Body of pancreas (tissue), 4 donors: Measurements from ENCODE around the gene INF2.

Experiments
- POLR2A ChIP-seq, 3 donors: fragments of 450-650 bp; IDR thresholded peaks; one replicate each; pipeline ENCODE4 v1.6.1; 2016; ENCODE audit warnings: antibody characterized with exemption in 3 of 3, mild to moderate bottlenecking in 2 of 3
- TF ChIP-seq, protein P1 (sequence below), 7 experiments: fragments of 450-650 bp in 4 of 7; fragments of 200-600 bp in 3 of 7; sonication (generic) in 3 of 7; IDR thresholded peaks; one replicate each; pipeline ENCODE4 v1.5.1; 2016 to 2019; ENCODE audit warnings: antibody characterized with exemption in 7 of 7

DNA sequence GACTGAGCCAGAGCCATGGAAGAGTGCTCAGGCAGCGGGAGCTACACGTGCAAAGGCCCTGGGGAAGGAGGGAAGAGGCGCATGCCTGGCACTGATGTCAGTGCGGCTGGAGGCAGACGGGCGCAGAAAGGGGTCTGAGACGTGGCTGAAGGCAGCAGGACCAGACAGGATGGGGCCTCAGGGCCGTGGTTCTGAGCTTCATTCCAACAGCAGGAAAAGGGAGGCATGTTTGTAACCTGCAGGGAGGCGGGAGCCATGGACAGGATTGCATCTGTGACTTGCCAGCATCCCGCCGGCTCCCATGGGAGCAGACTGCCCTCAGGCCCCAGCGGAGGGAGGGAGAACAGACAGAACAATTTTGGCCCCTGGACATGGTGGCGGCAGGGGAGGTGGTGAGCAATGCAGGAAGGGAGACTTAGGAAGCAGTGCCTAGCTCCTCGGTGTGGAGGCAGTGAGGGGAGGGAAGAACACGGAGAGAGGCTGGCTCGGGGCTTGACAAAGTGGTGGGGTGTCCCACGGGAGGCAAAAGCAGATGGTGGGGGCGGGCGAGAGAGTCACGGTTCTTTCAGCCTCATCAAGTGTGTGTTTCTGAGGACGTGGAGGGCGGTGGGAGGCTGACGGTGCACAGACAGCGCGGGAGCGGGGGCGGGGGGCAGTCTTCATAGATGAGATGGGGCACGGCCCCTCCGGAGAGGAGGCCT, 33.3 kb upstream of the INF2 start:
- TF ChIP-seq, protein P1, sequence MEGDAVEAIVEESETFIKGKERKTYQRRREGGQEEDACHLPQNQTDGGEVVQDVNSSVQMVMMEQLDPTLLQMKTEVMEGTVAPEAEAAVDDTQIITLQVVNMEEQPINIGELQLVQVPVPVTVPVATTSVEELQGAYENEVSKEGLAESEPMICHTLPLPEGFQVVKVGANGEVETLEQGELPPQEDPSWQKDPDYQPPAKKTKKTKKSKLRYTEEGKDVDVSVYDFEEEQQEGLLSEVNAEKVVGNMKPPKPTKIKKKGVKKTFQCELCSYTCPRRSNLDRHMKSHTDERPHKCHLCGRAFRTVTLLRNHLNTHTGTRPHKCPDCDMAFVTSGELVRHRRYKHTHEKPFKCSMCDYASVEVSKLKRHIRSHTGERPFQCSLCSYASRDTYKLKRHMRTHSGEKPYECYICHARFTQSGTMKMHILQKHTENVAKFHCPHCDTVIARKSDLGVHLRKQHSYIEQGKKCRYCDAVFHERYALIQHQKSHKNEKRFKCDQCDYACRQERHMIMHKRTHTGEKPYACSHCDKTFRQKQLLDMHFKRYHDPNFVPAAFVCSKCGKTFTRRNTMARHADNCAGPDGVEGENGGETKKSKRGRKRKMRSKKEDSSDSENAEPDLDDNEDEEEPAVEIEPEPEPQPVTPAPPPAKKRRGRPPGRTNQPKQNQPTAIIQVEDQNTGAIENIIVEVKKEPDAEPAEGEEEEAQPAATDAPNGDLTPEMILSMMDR (IDR thresholded peaks at IDR 0.05), result no peak
- no peak for TF ChIP-seq POLR2A (IDR thresholded peaks at IDR 0.05)
